ENCODE results near the gene TAB3.

GRCh38 chrX:30791296-30792278, 97.5 kb downstream of the TAB3 start:
- TF ChIP-seq, protein P1, sequence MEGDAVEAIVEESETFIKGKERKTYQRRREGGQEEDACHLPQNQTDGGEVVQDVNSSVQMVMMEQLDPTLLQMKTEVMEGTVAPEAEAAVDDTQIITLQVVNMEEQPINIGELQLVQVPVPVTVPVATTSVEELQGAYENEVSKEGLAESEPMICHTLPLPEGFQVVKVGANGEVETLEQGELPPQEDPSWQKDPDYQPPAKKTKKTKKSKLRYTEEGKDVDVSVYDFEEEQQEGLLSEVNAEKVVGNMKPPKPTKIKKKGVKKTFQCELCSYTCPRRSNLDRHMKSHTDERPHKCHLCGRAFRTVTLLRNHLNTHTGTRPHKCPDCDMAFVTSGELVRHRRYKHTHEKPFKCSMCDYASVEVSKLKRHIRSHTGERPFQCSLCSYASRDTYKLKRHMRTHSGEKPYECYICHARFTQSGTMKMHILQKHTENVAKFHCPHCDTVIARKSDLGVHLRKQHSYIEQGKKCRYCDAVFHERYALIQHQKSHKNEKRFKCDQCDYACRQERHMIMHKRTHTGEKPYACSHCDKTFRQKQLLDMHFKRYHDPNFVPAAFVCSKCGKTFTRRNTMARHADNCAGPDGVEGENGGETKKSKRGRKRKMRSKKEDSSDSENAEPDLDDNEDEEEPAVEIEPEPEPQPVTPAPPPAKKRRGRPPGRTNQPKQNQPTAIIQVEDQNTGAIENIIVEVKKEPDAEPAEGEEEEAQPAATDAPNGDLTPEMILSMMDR (IDR thresholded peaks at IDR 0.05), result no peak
- no peak for TF ChIP-seq EZH2 (IDR thresholded peaks at IDR 0.05)
